Measurements from ENCODE around the gene PDHX. TPM values are rescaled to one million over a fixed set of nuclear protein-coding genes. Genes with fewer than 3 reads are reported as not detected.

The PDHX gene
- total RNA-seq, 1 experiment from 2014 or later, result 85.4 TPM

DNA sequence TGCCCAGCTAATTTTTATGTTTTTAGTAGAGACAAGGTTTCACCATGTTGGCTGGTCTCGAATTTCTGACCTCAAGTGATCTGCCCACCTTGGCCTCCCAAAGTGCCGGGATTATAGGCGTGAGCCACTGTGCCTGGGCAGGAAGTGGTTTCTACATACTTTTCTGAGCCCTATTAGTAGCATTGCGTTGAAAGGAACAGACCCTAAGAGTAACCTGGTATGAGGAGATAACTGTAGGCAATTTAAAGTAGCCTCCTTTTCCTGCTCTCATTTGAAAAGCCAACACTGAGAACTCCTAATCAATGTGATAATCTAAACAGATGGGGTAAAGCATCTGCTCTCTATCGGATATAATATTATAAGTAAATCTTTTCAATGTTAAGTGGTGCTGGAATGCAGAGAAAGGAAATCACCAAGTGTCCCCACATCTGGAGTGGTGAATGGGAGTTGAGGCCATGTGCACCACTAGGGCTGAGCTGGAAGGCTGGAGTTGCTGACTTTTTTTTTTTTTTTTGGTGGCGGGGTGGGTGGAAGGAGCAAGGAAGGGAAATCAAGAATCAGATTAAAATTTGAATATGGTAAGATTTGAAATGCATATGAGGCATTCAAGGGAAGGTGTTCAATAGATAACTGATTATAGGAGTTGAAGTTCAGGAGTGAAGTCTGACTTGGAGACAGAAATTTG lies 20.7 kb downstream of the PDHX start:
- TF ChIP-seq, protein P1, sequence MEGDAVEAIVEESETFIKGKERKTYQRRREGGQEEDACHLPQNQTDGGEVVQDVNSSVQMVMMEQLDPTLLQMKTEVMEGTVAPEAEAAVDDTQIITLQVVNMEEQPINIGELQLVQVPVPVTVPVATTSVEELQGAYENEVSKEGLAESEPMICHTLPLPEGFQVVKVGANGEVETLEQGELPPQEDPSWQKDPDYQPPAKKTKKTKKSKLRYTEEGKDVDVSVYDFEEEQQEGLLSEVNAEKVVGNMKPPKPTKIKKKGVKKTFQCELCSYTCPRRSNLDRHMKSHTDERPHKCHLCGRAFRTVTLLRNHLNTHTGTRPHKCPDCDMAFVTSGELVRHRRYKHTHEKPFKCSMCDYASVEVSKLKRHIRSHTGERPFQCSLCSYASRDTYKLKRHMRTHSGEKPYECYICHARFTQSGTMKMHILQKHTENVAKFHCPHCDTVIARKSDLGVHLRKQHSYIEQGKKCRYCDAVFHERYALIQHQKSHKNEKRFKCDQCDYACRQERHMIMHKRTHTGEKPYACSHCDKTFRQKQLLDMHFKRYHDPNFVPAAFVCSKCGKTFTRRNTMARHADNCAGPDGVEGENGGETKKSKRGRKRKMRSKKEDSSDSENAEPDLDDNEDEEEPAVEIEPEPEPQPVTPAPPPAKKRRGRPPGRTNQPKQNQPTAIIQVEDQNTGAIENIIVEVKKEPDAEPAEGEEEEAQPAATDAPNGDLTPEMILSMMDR (IDR thresholded peaks at IDR 0.05; ENCODE audit: insufficient read depth in 1 of 2, low read depth in 1 of 2, low read length in 1 of 2, severe bottlenecking in 1 of 2, unreplicated experiment in 1 of 2), result no peak
- Histone ChIP-seq H3K9me3 (no peaks in the 10 kb centered on the region), H3K36me3 (ENCODE audit: control insufficient read depth, insufficient read depth, low read length) (no peaks in the 10 kb centered on the region), H3K4me1 (no peaks in the 10 kb centered on the region), H3K4me3 (ENCODE audit: low read depth, low read length) (no peak overlapping the region), H3K27me3 (replicated peaks; ENCODE audit: control insufficient read depth, insufficient read depth, low read length) (no peaks in the 10 kb centered on the region)
- Mint-ChIP-seq H3K9me3 (ENCODE audit: unreplicated experiment) (no peaks in the 10 kb centered on the region), H3K4me1 (ENCODE audit: low read depth, unreplicated experiment) (no peaks in the 10 kb centered on the region), H3K36me3 (ENCODE audit: insufficient read depth, unreplicated experiment) (peaks cover 31% of the 10 kb centered on the region), H3K27ac (ENCODE audit: unreplicated experiment) (no peak overlapping the region), H3K27me3 (ENCODE audit: insufficient read depth, unreplicated experiment) (no peaks in the 10 kb centered on the region), H3K4me3 (ENCODE audit: unreplicated experiment) (no peak overlapping the region)
- CTCF ChIA-PET, result no interaction called here
- no peak for DNase-seq
- no TSS peak for BruUV-seq (replicated peaks)
- intact Hi-C loops (cut with micrococcal nuclease; ENCODE audit: unreplicated experiment), result no loop called here
- POLR2A ChIA-PET, result no interaction called here

DNA sequence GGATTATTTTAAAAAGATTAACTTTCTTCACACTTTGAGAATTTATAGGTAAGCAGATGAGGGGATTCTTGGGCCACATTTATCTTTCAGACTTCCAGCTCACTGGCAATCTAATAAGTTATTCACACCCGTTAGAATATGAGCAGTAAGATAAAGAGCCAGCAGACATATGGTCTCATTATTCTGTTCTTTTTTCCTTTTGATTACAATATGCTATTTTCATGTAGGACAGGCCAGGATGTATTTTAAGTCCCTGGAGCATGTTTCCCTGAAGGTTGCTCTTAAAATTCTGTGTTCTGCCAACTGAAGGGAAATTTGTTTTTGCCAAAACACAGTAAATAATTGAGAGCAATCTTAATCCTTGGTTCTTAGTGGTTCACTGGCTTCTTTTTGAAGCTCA lies 22.2 kb downstream of the PDHX start:
- Mint-ChIP-seq H3K4me3 (ENCODE audit: unreplicated experiment) (no peak overlapping the region), H3K36me3 (ENCODE audit: insufficient read depth, unreplicated experiment) (peaks cover 25% of the 10 kb centered on the region), H3K27me3 (ENCODE audit: insufficient read depth, unreplicated experiment) (no peaks in the 10 kb centered on the region), H3K4me1 (ENCODE audit: low read depth, unreplicated experiment) (peaks cover 4% of the 10 kb centered on the region), H3K9me3 (ENCODE audit: unreplicated experiment) (no peaks in the 10 kb centered on the region), H3K27ac (ENCODE audit: unreplicated experiment) (no peak overlapping the region)
- TF ChIP-seq, protein P1 (IDR thresholded peaks at IDR 0.05; ENCODE audit: insufficient read depth in 1 of 2, low read depth in 1 of 2, low read length in 1 of 2, severe bottlenecking in 1 of 2, unreplicated experiment in 1 of 2), result no peak
- Histone ChIP-seq H3K36me3 (ENCODE audit: control insufficient read depth, insufficient read depth, low read length) (no peaks in the 10 kb centered on the region), H3K4me1 (no peaks in the 10 kb centered on the region; the same call in 1 of the 2 replicates), H3K4me3 (ENCODE audit: low read depth, low read length) (no peak overlapping the region), H3K9me3 (no peaks in the 10 kb centered on the region), H3K27me3 (replicated peaks; ENCODE audit: control insufficient read depth, insufficient read depth, low read length) (no peaks in the 10 kb centered on the region)
- ChIA-PET CTCF (no interaction called here), POLR2A (no interaction called here)
- BruUV-seq (replicated peaks), result no TSS peak
- intact Hi-C loops (cut with micrococcal nuclease; ENCODE audit: unreplicated experiment), result no loop called here
- DNase-seq, result no peak

DNA sequence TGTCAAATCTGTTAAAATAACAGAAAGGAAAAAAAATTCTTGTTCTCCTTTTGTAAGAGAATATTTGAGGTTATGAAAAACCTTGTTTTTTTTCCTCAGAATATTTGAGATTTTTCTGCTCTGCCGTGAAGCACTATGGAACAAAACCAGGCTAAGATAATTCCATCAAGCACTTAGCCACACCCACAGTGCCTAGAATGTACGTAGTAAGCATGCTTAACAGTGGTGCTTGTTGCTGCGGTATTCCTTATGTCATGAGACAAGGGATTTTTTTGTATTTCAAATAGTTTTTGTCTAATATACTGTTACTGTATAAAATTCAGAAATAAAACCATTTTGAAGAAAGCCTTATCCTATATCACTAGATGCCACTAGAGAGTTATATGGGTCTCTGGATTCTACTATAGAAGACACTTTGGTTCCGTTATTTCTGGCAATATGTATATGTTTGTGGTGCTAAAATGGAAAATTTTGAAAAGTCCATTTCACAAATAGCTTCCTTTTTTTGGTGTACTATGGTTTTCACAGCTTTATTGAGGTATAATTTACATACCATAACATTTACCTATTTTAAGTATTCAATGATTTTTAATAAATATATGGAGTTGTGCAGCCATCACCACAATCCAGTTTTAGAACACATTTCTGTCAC lies 23.7 kb downstream of the PDHX start:
- CTCF ChIA-PET, result no interaction called here
- TF ChIP-seq, protein P1 (IDR thresholded peaks at IDR 0.05; ENCODE audit: insufficient read depth in 1 of 2, low read depth in 1 of 2, low read length in 1 of 2, severe bottlenecking in 1 of 2, unreplicated experiment in 1 of 2), result no peak

More for the DNA sequence above, 23.7 kb downstream of the PDHX start:
- H3K27me3 ChIP-seq (replicated peaks; ENCODE audit: control insufficient read depth, insufficient read depth, low read length), result no peaks in the 10 kb centered on the region
- Mint-ChIP-seq H3K36me3 (ENCODE audit: insufficient read depth, unreplicated experiment) (peaks cover 22% of the 10 kb centered on the region), H3K4me3 (ENCODE audit: unreplicated experiment) (no peak overlapping the region), H3K27ac (ENCODE audit: unreplicated experiment) (no peak overlapping the region), H3K27me3 (ENCODE audit: insufficient read depth, unreplicated experiment) (no peaks in the 10 kb centered on the region), H3K4me1 (ENCODE audit: low read depth, unreplicated experiment) (peaks cover 7% of the 10 kb centered on the region), H3K9me3 (ENCODE audit: unreplicated experiment) (no peaks in the 10 kb centered on the region)
- no peaks in the 10 kb centered on the region; the same call in 1 of the 2 replicates for H3K4me1 ChIP-seq
- POLR2A ChIA-PET, result no interaction called here
- no peak overlapping the region for H3K4me3 ChIP-seq (ENCODE audit: low read depth, low read length)
- H3K9me3 ChIP-seq, result peaks cover 5% of the 10 kb centered on the region
- no peak for DNase-seq
- no peaks in the 10 kb centered on the region for H3K36me3 ChIP-seq (ENCODE audit: control insufficient read depth, insufficient read depth, low read length)
- no TSS peak for BruUV-seq (replicated peaks)
- intact Hi-C loops (cut with micrococcal nuclease; ENCODE audit: unreplicated experiment), result no loop called here

Measured in Caco-2 (cell line).